Activated T-helper 17 cell treated with anti-CD3 and anti-CD28 coated beads, Interleukin-2, amount 50 U/mL, for 72 hours (primary cell): ENCODE measurements around the gene PNMA8A. TPM values are rescaled to one million over a fixed set of nuclear protein-coding genes. Genes with fewer than 3 reads are reported as not detected.
"Not testable (repeated sequence)": the region's sequence is repeated elsewhere in the genome, so short reads cannot be mapped to it uniquely, and the experiment has no call there.

Experiments used
- ATAC-seq: fragments of 150-1000 bp; cut with Tn5 transposase; replicated peaks from 2 replicates; pipeline ENCODE4 v1.10.0; 2021; ENCODE audit warnings: mild to moderate bottlenecking, moderate library complexity
- H3K27ac Mint-ChIP-seq: one replicate; pipeline ENCODE4 v1.8.0; 2022; ENCODE audit warnings: mixed read lengths
- H3K27me3 Mint-ChIP-seq: one replicate; pipeline ENCODE4 v1.8.0; 2022; ENCODE audit warnings: mixed read lengths
- H3K36me3 Mint-ChIP-seq: one replicate; pipeline ENCODE4 v1.8.0; 2022; ENCODE audit warnings: low read depth, mild to moderate bottlenecking, mixed read lengths
- H3K4me1 Mint-ChIP-seq: one replicate; pipeline ENCODE4 v1.8.0; 2022; ENCODE audit warnings: mixed read lengths
- H3K4me3 Mint-ChIP-seq: one replicate; pipeline ENCODE4 v1.8.0; 2022; ENCODE audit warnings: mild to moderate bottlenecking, mixed read lengths
- H3K9me3 Mint-ChIP-seq: one replicate; pipeline ENCODE4 v1.8.0; 2022; ENCODE audit warnings: mixed read lengths
- total RNA-seq, 2 donors: library from RNA; stranded (reverse); gene quantifications; one replicate each; pipeline ENCODE4 v1.2.3, GENCODE V29; 2022

Gene PNMA8A
- total RNA-seq, 2 donors from 2014 or later = not detected

GRCh38 chr19:46441866-46442265 is 29.5 kb downstream of the PNMA8A start:
- no peaks in the 10 kb centered on the region for H3K9me3 Mint-ChIP-seq
- H3K27ac Mint-ChIP-seq = no peak overlapping the region
- no peaks in the 10 kb centered on the region for H3K4me1 Mint-ChIP-seq
- H3K4me3 Mint-ChIP-seq = no peak overlapping the region
- no peak for ATAC-seq
- no peaks in the 10 kb centered on the region for H3K27me3 Mint-ChIP-seq
- no peaks in the 10 kb centered on the region for H3K36me3 Mint-ChIP-seq

- not testable (repeated sequence) for H3K9me3 Mint-ChIP-seq, H3K36me3 Mint-ChIP-seq, H3K4me3 Mint-ChIP-seq, ATAC-seq, H3K4me1 Mint-ChIP-seq, H3K27ac Mint-ChIP-seq
- peaks cover 22% of the 10 kb centered on the region for H3K27me3 Mint-ChIP-seq
Observed at GRCh38 chr19:46435689-46436088, 35.7 kb downstream of the PNMA8A start.

- Mint-ChIP-seq H3K4me3 (no peak overlapping the region), H3K9me3 (no peaks in the 10 kb centered on the region), H3K27me3 (peaks cover 28% of the 10 kb centered on the region), H3K36me3 (no peaks in the 10 kb centered on the region), H3K27ac (no peak overlapping the region), H3K4me1 (no peaks in the 10 kb centered on the region)
- ATAC-seq = no peak
Observed at GRCh38 chr19:46435009-46435408, 36.4 kb downstream of the PNMA8A start.

DNA sequence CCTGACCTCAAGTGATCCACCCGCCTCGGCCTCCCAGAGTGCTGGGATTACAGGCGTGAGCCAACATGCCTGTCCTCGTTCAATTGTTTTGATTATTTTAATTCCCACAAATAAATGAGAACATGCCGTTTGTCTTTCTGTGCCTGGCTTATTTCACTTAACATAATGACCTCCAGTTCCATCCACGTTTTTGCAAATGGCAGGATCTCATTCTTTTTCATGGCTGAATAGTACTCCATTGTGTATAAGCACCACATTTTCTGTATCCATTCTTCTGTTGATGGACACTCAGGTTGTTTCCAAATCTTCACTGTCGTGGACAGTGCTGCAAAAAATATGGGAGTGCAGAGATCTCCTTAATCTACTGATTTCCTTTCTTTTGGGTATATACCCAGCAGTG is 37.9 kb downstream of the PNMA8A start:
- peaks cover 42% of the 10 kb centered on the region for H3K27me3 Mint-ChIP-seq
- H3K4me1 Mint-ChIP-seq, H3K27ac Mint-ChIP-seq, H3K9me3 Mint-ChIP-seq, H3K4me3 Mint-ChIP-seq, H3K36me3 Mint-ChIP-seq, ATAC-seq: not testable (repeated sequence)

DNA sequence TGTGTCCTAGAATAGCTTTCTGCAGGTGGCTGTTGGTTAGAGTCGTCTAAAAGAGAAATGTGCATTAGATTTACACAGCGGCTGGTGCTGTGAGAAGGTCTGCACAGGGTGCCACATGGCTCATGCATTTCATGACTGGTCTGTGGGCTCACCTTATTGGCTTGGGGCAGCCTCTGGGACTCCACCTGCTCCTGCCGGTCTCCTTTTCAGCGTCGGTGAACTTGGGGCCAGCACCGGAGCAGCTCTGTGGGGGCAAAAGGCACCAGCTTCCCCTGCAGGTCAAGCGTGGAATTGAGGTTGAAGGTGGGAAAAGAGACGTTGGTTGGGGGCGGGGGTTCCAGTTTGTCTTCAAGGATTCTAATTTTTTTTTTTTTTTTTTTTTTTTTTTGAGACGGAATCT is 39.5 kb downstream of the PNMA8A start:
- H3K4me3 Mint-ChIP-seq = no peak overlapping the region
- no peaks in the 10 kb centered on the region for H3K36me3 Mint-ChIP-seq
- H3K27me3 Mint-ChIP-seq = peaks cover 55% of the 10 kb centered on the region
- H3K4me1 Mint-ChIP-seq = peaks cover 14% of the 10 kb centered on the region
- no peaks in the 10 kb centered on the region for H3K9me3 Mint-ChIP-seq
- H3K27ac Mint-ChIP-seq = no peak overlapping the region
- ATAC-seq = no peak

GRCh38 chr19:46429999-46430398 is 41.4 kb downstream of the PNMA8A start:
- Mint-ChIP-seq H3K4me1 (peaks cover 18% of the 10 kb centered on the region), H3K4me3 (no peak overlapping the region), H3K27ac (no peak overlapping the region), H3K27me3 (peaks cover 61% of the 10 kb centered on the region), H3K9me3 (no peaks in the 10 kb centered on the region), H3K36me3 (no peaks in the 10 kb centered on the region)
- no peak for ATAC-seq

DNA sequence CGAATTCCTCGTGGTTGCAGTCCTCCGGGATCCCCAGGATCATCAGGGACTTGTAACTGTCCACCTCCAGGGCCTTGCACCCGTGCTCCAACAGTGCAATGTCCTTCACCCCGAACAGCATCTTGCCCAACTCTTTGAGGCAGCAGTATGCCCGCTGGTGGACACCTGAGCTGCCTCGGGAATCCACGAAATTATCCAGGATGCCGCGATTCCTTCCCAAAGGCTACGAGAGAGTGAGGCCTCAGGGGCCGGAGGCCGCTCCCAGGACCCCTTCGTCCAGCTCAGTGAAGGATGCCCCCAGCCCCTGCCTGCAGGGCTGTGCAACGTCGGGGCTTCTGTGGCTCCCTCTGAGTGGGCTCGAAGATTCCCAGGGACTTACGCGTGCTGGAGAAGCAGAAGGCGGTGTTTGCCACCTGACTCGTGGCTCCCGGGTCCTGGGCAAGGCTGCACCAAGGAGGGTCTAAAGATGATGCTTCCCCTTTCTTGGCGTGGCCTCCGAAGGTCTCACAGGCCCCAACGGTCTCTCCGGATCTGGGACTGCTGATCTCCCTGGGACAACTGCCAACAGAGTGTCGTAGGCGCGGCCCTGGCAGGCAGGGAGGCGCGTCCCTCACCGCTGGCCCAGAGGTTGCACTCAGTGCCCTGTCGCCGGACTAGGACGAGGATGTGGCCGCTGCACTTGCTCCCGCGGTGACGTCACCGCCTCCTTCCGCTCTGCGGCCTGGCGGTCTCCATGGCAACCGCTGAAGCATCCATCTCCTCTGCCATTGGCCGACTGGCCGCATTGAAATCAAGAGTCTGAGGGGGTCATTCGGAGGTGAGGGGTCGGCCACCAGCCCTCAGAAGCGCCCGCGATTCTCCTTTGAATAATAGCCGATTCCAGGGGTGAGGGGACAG is 42.9 kb downstream of the PNMA8A start, which contains the start of gene PNMA8C:
TSS of gene PNMA8C (minus strand) at position 698 of the 897 bp plus-strand sequence. CDS start at position 121, 577 bp downstream.
- Mint-ChIP-seq H3K4me1 (peaks cover 18% of the 10 kb centered on the region), H3K9me3 (no peaks in the 10 kb centered on the region), H3K27ac (peak within 1 kb of the TSS; percentile 28), H3K36me3 (no peaks in the 10 kb centered on the region), H3K27me3 (peaks cover 58% of the 10 kb centered on the region), H3K4me3 (peak within 1 kb of the TSS; percentile 67)
- peak; percentile 73 for ATAC-seq

DNA sequence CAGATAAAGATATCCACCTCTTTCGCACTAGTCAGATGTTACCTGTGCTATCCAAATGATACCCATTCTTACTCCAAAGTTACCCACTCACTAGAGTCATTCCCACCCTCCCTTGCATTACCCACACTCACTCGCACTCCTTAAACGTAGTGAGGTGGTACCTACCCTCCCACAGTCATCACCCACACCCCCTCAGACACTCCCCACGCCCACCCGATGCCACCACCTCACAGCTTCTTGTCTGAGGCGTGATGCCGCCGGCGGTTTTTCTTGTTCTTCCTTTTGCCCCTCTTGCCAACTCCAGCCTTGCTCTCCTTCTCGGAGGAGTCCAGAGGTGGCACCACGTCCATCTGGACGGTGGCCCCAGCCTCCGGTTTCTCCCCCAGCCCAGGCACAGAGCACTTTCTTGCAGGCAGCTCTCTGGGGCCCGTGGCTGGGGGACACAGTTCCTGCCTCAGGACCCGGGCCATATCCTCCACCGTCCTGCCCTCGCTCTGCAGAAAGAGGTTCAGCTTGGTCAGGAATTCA is 43.8 kb downstream of the PNMA8A start:
- no peak overlapping the region for H3K27ac Mint-ChIP-seq
- peak overlapping the region; percentile 52 for H3K4me3 Mint-ChIP-seq
- H3K27me3 Mint-ChIP-seq = peaks cover 63% of the 10 kb centered on the region
- H3K36me3 Mint-ChIP-seq = no peaks in the 10 kb centered on the region
- ATAC-seq = no peak
- H3K4me1 Mint-ChIP-seq = peaks cover 18% of the 10 kb centered on the region
- no peaks in the 10 kb centered on the region for H3K9me3 Mint-ChIP-seq

GRCh38 chr19:46426506-46427162 is 44.7 kb downstream of the PNMA8A start:
- H3K27me3 Mint-ChIP-seq = peaks cover 64% of the 10 kb centered on the region
- ATAC-seq = peak; percentile 78
- peak overlapping the region; percentile 52 for H3K4me3 Mint-ChIP-seq
- H3K36me3 Mint-ChIP-seq = no peaks in the 10 kb centered on the region
- H3K9me3 Mint-ChIP-seq = no peaks in the 10 kb centered on the region
- H3K27ac Mint-ChIP-seq = no peak overlapping the region
- H3K4me1 Mint-ChIP-seq = peaks cover 18% of the 10 kb centered on the region

DNA sequence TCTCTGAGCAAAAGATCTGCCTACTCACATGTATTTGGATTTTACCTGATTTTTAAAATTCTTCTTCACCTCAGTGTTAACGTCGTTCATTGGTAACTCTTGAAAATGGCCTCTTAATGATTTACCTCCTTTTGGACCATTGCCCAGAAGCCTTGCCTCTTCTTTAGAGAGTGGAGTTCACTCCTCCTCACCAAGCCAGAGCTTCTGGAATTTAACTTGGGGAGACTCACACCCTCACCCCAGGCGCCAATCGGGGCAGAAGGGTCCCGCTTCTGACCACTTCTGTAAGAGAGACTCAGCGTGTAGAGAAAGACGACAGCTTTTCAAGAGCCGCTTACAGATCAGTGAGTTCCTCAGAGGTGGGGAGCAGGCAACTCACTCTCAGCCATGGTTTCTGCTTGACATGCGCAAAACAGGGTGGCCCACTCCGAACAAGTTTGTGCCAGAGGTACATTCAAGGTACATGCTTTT is 45.3 kb downstream of the PNMA8A start:
- H3K4me1 Mint-ChIP-seq = peaks cover 18% of the 10 kb centered on the region
- no peaks in the 10 kb centered on the region for H3K36me3 Mint-ChIP-seq
- peak overlapping the region; percentile 52 for H3K4me3 Mint-ChIP-seq

DNA sequence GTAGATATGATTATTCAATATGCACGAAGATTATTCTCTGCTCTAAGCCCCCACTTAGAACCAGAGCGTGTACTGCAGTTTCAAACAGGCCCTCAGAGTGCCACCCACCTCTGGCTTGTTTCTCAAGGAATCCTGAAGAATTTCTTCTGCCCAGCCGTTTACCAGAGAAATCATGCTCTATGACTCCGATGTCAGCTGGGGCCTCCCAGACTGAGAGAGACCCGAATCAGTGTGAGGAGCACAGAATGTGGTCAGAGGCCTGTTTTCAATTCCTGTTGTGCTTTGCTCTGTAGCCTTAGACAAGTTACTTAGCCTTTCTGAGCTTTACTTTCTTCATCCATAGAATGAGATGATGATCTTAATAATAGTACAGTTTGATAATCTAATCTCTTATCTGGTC is 48.2 kb downstream of the PNMA8A start:
- Mint-ChIP-seq H3K4me1 (peaks cover 10% of the 10 kb centered on the region), H3K4me3 (no peak overlapping the region), H3K9me3 (no peaks in the 10 kb centered on the region), H3K36me3 (no peaks in the 10 kb centered on the region), H3K27ac (no peak overlapping the region), H3K27me3 (peaks cover 44% of the 10 kb centered on the region)
- no peak for ATAC-seq

More for the DNA sequence above, 45.3 kb downstream of the PNMA8A start:
- Mint-ChIP-seq H3K27me3 (peaks cover 62% of the 10 kb centered on the region), H3K9me3 (no peaks in the 10 kb centered on the region), H3K27ac (no peak overlapping the region)
- no peak for ATAC-seq

- no peak overlapping the region for H3K27ac Mint-ChIP-seq
- H3K4me1 Mint-ChIP-seq = peaks cover 8% of the 10 kb centered on the region
- peaks cover 36% of the 10 kb centered on the region for H3K27me3 Mint-ChIP-seq
- H3K9me3 Mint-ChIP-seq = no peaks in the 10 kb centered on the region
- H3K4me3 Mint-ChIP-seq = no peak overlapping the region
- H3K36me3 Mint-ChIP-seq = no peaks in the 10 kb centered on the region
- ATAC-seq = no peak
Observed at GRCh38 chr19:46422344-46422743, 49.0 kb downstream of the PNMA8A start.

DNA sequence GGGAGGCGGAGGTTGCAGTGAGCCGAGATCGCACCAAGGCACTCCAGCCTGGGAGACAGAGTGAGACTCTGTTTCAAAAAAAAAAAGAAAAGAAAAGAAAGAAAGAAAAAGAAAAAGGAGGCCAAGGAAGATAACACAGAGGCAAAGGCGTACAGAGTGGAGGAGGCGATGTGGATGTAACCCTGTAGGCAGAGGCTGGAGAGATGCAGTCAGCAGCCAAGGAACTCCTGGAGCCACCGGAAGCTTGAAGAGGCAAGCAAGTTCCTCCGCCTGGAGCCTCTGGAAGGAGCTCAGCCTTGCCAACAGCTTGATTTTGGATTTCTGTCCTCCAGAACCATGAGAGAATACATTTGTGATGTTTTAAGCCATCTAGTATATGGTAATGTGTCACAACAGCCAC is 51.3 kb downstream of the PNMA8A start:
- Mint-ChIP-seq H3K4me1 (no peaks in the 10 kb centered on the region), H3K9me3 (no peaks in the 10 kb centered on the region), H3K4me3 (no peak overlapping the region), H3K27ac (no peak overlapping the region), H3K27me3 (peaks cover 32% of the 10 kb centered on the region), H3K36me3 (no peaks in the 10 kb centered on the region)
- no peak for ATAC-seq
